Hepatocyte (in vitro differentiated cells): ENCODE results near the gene CRYBG2.

ENCODE experiments used
- EZH2 ChIP-seq: fragments of 200-600 bp; sonication (generic); IDR thresholded peaks from 2 replicates; pipeline ENCODE4 v1.6.1; 2016; ENCODE audit warnings: antibody characterized with exemption, mild to moderate bottlenecking, borderline replicate concordance
- EZH2phosphoT487 ChIP-seq: fragments of 200-600 bp; sonication (generic); IDR thresholded peaks from one replicate; pipeline ENCODE4 v1.6.1; 2018; ENCODE audit warnings: antibody characterized with exemption, mild to moderate bottlenecking, low read depth, moderate library complexity; ENCODE audit not compliant: unreplicated experiment, severe bottlenecking
- TF ChIP-seq, protein P1 (sequence below): fragments of 200-600 bp; sonication (generic); IDR thresholded peaks from 2 replicates; pipeline ENCODE4 v1.5.1; 2016; ENCODE audit warnings: antibody characterized with exemption, mild to moderate bottlenecking; ENCODE audit not compliant: poor library complexity

DNA sequence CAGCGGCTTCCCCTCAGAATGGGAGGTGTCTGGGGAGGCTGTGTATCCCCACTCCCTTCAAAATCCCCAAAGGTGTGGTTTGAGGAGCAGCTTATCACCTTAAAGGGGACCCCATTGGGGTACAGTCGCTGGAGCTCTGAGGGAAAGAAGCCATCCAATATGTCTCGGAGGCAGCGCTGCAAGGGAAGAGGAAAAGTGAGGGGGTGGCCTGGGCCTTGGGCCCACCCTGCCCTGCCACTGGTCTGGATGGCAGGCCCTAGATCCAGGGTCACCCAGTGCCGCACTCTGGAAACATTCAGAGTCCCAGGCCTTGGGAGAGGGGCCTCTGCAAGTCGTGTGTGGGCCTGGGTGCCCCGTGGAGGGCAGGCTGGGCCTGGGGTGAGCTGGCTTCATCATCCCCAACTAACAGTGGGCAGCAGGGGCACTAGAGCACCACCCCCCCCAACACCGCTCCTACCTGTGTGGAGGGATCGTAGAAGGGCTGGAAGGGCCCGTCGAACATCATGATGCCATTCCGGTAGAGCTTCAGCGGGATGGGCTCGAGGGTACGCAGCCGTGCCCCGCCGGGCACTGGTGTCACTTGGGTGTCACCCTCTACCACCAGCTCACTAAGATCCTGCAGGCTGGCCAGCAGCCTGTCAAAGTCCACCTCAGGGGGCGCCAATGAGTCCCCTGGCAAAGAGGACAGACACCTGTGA is 68.4 kb downstream of the CRYBG2 start:
- TF ChIP-seq, protein P1, sequence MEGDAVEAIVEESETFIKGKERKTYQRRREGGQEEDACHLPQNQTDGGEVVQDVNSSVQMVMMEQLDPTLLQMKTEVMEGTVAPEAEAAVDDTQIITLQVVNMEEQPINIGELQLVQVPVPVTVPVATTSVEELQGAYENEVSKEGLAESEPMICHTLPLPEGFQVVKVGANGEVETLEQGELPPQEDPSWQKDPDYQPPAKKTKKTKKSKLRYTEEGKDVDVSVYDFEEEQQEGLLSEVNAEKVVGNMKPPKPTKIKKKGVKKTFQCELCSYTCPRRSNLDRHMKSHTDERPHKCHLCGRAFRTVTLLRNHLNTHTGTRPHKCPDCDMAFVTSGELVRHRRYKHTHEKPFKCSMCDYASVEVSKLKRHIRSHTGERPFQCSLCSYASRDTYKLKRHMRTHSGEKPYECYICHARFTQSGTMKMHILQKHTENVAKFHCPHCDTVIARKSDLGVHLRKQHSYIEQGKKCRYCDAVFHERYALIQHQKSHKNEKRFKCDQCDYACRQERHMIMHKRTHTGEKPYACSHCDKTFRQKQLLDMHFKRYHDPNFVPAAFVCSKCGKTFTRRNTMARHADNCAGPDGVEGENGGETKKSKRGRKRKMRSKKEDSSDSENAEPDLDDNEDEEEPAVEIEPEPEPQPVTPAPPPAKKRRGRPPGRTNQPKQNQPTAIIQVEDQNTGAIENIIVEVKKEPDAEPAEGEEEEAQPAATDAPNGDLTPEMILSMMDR = peak; percentile 14
- TF ChIP-seq EZH2 = no peak
- no peak for TF ChIP-seq EZH2phosphoT487
